GM21576 (cell line): ENCODE measurements around the gene SH3GL3.

Source experiments
- ATAC-seq: cut with Tn5 transposase; IDR thresholded peaks from one replicate; pipeline ENCODE4 v1.9.1; 2021; ENCODE audit warnings: mild to moderate bottlenecking, moderate library complexity; ENCODE audit not compliant: unreplicated experiment

Gene SH3GL3

DNA sequence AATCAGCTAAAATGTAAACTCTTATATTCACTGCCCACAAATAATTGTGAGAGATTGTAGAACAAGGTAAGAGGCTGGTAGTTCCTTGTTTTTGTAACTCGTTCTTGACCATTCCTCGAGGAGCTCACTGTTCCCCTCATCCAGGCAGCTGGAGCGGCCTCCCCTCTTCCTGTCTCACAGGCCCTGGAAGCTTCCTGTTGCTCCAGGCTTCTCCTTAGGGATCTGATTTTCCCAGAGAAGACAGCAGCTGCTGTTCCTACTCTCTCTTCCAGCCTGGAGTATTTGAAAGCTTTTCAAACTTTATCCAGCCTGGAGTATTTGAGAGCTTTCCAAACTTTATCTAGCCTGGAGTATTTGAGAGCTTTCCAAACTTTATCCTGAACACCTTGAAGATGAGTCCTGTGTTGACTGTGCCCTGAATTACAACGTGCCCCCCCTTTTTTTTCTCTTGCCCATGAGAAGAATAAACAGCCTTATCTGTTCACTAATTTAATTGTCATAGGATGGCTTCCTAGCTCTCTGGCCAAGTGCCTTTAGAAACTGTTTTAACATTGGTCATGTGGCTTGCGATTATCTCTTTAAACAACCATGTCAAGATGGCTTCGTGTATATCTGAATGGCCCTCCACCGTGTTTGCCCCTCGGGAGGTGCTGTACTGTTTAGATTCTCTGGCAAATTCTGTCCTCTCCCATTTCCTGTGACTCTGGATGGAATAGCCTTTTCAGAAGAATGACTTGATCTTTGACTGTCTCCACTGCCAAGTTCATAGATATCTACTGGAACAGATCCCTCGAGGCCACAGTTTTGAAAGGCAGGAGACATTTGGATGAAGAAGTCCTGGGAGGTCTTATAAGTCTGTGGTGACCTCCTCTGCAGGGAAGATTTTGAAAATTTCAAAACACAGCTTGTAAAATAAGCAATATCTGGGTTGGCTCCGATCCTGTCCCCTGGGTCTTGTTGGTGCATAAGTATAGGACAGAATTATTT, 211.6 kb downstream of the SH3GL3 start:
- no peak for ATAC-seq

DNA sequence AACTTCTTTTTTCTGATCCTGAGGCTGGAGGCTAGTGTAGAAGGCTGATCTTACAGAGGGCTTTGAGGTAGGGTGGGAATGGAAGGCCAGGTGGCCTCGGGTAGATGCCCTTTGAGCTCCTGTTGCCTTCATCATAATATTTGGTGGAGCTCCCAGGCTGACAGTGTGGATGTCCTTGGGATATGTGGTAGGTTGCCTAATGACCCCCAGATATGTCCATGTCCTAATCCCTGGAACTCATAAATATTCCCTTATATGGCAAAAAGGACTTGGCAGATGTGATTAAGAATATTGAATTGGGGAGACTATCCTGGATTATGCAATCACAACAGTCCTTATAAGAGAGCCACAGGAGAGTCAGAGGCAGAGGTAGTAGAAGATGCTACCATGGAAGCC, 212.3 kb downstream of the SH3GL3 start:
- no peak for ATAC-seq

DNA sequence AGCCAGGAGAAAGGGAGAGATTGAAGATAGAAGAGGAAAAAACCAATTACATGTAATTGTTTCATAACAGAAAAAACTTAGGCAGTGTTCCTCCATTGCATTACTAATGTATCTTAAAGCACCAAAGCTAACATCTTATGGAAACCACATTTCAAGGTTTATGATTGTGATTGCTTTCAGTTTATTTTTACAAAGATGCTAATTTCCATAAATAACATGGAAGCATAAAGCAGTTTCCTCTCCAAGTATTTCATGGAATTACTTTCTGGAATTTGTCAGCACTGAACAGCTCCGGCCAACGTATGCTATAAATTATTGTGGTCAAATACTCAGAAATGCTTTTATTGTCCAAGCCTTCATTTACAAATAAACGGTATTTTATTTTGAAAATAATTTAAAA, 218.3 kb downstream of the SH3GL3 start:
- no peak for ATAC-seq
